H1 (cell line): Measurements from ENCODE around the gene CITED1. TPM values are rescaled to one million over a fixed set of nuclear protein-coding genes. Genes with fewer than 3 reads are reported as not detected.

Experiments
- CTCF ChIA-PET: fragments of 300-600 bp; sonication (Branson Sonifier 250); formaldehyde crosslinking; loops from one replicate; lab custom pipeline; 2021; ENCODE audit not compliant: partially characterized antibody; lab: Charles Lee
- POLR2A ChIA-PET: fragments of 300-600 bp; sonication (Branson Sonifier 250); formaldehyde crosslinking; loops from one replicate; lab custom pipeline; 2021; ENCODE audit warnings: inconsistent platforms; ENCODE audit not compliant: partially characterized antibody; lab: Charles Lee
- DNase-seq, 2 experiments: peaks; one replicate each; pipeline versions ENCODE4 v3.0.0 to v3.0.0-alpha.2; 2010 to 2022; ENCODE audit warnings: low spot score in 2 of 2, low read depth in 1 of 2, mixed read lengths in 1 of 2
- FAIRE-seq: peaks from 2 replicates; lab custom pipeline; 2011; peaks lifted over from hg19 to GRCh38; lab: Jason Lieb, UNC
- H2AFZ ChIP-seq: 2 replicates; pipeline ENCODE4 v1.8.1; 2012; ENCODE audit warnings: low read length, inconsistent platforms
- H2AK5ac ChIP-seq: 2 replicates; pipeline ENCODE4 v1.6.1; 2013; ENCODE audit warnings: low read depth, low read length
- H2BK120ac ChIP-seq: replicated peaks from 2 replicates; pipeline ENCODE3; 2013; ENCODE audit warnings: low read depth, low read length, inconsistent platforms
- H2BK12ac ChIP-seq: 2 replicates; pipeline ENCODE4 v1.6.1; 2013; ENCODE audit warnings: low read depth, low read length
- H2BK15ac ChIP-seq: 2 replicates; pipeline ENCODE4 v1.6.1; 2013; ENCODE audit warnings: low read length
- H2BK20ac ChIP-seq: 2 replicates; pipeline ENCODE4 v1.6.1; 2013; ENCODE audit warnings: low read length
- H2BK5ac ChIP-seq: 2 replicates; pipeline ENCODE4 v1.6.1; 2013; ENCODE audit warnings: low read depth, low read length
- H3K14ac ChIP-seq: 2 replicates; pipeline ENCODE4 v1.6.1; 2013; ENCODE audit warnings: inconsistent platforms; ENCODE audit not compliant: insufficient read length
- H3K18ac ChIP-seq: 2 replicates; pipeline ENCODE4 v1.6.1; 2013; ENCODE audit warnings: low read length; ENCODE audit errors: extremely low read depth
- H3K23ac ChIP-seq: 2 replicates; pipeline ENCODE4 v1.6.1; 2013; ENCODE audit warnings: inconsistent platforms; ENCODE audit not compliant: insufficient read length
- H3K23me2 ChIP-seq: 2 replicates; pipeline ENCODE4 v1.6.1; 2013; ENCODE audit warnings: low read depth, low read length
- H3K27ac ChIP-seq: 2 replicates; pipeline ENCODE4 v1.6.1; 2011; ENCODE audit warnings: low read depth, low read length, inconsistent platforms
- H3K27me3 ChIP-seq, 4 experiments: replicated peaks in 1 of 4; 1 replicate in 1 of 4; 2 replicates in 3 of 4; pipeline versions ENCODE4 v1.6.1 to v1.8.1; 2011 to 2013; ENCODE audit warnings: low read length in 3 of 4, mild to moderate bottlenecking in 3 of 4, inconsistent platforms in 2 of 4, mixed read lengths in 2 of 4, moderate library complexity in 1 of 4; ENCODE audit not compliant: control insufficient read depth in 3 of 4, insufficient read depth in 3 of 4; ENCODE audit errors: extremely low read depth in 1 of 4
- H3K36me3 ChIP-seq, 4 experiments: 2 replicates each; pipeline versions ENCODE4 v1.6.1 to v1.8.1; 2011 to 2013; ENCODE audit warnings: mild to moderate bottlenecking in 4 of 4, low read length in 3 of 4, moderate library complexity in 2 of 4, control low read depth in 1 of 4, inconsistent platforms in 1 of 4; ENCODE audit not compliant: insufficient read depth in 4 of 4, control insufficient read depth in 2 of 4
- H3K4ac ChIP-seq: replicated peaks from 2 replicates; pipeline ENCODE3; 2013; ENCODE audit warnings: low read length, low read depth, mixed read lengths, inconsistent platforms; ENCODE audit not compliant: insufficient read length
- H3K4me1 ChIP-seq, 4 experiments: replicated peaks in 1 of 4; 1 replicate in 1 of 4; 2 replicates in 3 of 4; pipeline versions ENCODE4 v1.6.1 to v1.8.1; 2011 to 2013; ENCODE audit warnings: low read length in 3 of 4, inconsistent platforms in 2 of 4, mixed read lengths in 1 of 4; ENCODE audit not compliant: insufficient read depth in 4 of 4, control insufficient read depth in 3 of 4
- H3K4me2 ChIP-seq, 2 experiments: 2 replicates each; pipeline versions ENCODE4 v1.6.1 to v1.8.1; 2011 to 2013; ENCODE audit warnings: low read depth in 2 of 2, low read length in 2 of 2, control low read depth in 1 of 2, inconsistent platforms in 1 of 2, mild to moderate bottlenecking in 1 of 2; ENCODE audit not compliant: insufficient read depth in 1 of 2
- H3K4me3 ChIP-seq, 4 experiments: fragments of 200-600, 300-600 bp in 1 of 4; sonication (generic), shearing (Covaris generic), sonication (Bioruptor Twin) in 1 of 4; 2 replicates each; pipeline versions ENCODE4 v1.5.1 to v1.8.1; 2011 to 2016; ENCODE audit warnings: low read length in 4 of 4, low read depth in 3 of 4, control low read depth in 2 of 4, inconsistent platforms in 2 of 4, mild to moderate bottlenecking in 2 of 4, mixed read lengths in 1 of 4, moderate library complexity in 1 of 4; ENCODE audit not compliant: insufficient read depth in 2 of 4; ENCODE audit errors: extremely low read depth in 1 of 4
- H3K56ac ChIP-seq: replicated peaks from 2 replicates; pipeline ENCODE3; 2013; ENCODE audit warnings: low read depth, mild to moderate bottlenecking, mixed read lengths, low read length, inconsistent platforms; ENCODE audit not compliant: insufficient read length
- H3K79me1 ChIP-seq: 2 replicates; pipeline ENCODE4 v1.6.1; 2013; ENCODE audit warnings: low read depth, low read length, control low read depth
- H3K79me2 ChIP-seq, 2 experiments: 2 replicates each; pipeline versions ENCODE4 v1.6.1 to v1.8.1; 2012 to 2013; ENCODE audit warnings: low read length in 2 of 2, mild to moderate bottlenecking in 2 of 2, inconsistent platforms in 1 of 2; ENCODE audit not compliant: insufficient read depth in 2 of 2, control insufficient read depth in 1 of 2
- H3K9ac ChIP-seq, 4 experiments: replicated peaks in 1 of 4; 1 replicate in 1 of 4; 2 replicates in 3 of 4; pipeline versions ENCODE4 v1.6.1 to v1.8.1; 2011 to 2013; ENCODE audit warnings: low read depth in 3 of 4, low read length in 3 of 4, control low read depth in 2 of 4, mild to moderate bottlenecking in 2 of 4, moderate library complexity in 2 of 4, inconsistent platforms in 1 of 4; ENCODE audit errors: extremely low read depth in 1 of 4
- H3K9me3 ChIP-seq, 2 experiments: 2 replicates each; pipeline versions ENCODE4 v1.6.1 to v1.8.1; 2012 to 2013; ENCODE audit warnings: mild to moderate bottlenecking in 2 of 2, moderate library complexity in 2 of 2, control low read depth in 1 of 2, inconsistent platforms in 1 of 2, low read depth in 1 of 2, low read length in 1 of 2, mixed read lengths in 1 of 2; ENCODE audit not compliant: insufficient read depth in 2 of 2
- H4K20me1 ChIP-seq, 2 experiments: replicated peaks in 1 of 2; 2 replicates each; pipeline versions ENCODE3 to v1.8.1; 2011 to 2013; ENCODE audit warnings: inconsistent platforms in 2 of 2, low read length in 2 of 2, mild to moderate bottlenecking in 1 of 2; ENCODE audit not compliant: insufficient read depth in 2 of 2, control insufficient read depth in 1 of 2
- H4K5ac ChIP-seq: 2 replicates; pipeline ENCODE4 v1.6.1; 2013; ENCODE audit warnings: low read length, low read depth, mixed read lengths, inconsistent platforms; ENCODE audit not compliant: insufficient read length
- H4K8ac ChIP-seq: 2 replicates; pipeline ENCODE4 v1.8.0; 2013; ENCODE audit warnings: mild to moderate bottlenecking, moderate library complexity, low read length, inconsistent platforms; ENCODE audit not compliant: insufficient read depth; ENCODE audit errors: extremely low read depth
- H4K91ac ChIP-seq: replicated peaks from 2 replicates; pipeline ENCODE3; 2013; ENCODE audit warnings: low read length, mixed read lengths, inconsistent platforms; ENCODE audit not compliant: insufficient read length
- E2F6 ChIP-seq: IDR thresholded peaks from 2 replicates; pipeline ENCODE4 v1.6.1; 2012; ENCODE audit warnings: inconsistent platforms
- SAP30 ChIP-seq: fragments of 300-600 bp; sonication (generic); IDR thresholded peaks from 2 replicates; pipeline ENCODE4 v1.7.1; 2012; ENCODE audit warnings: low read length, moderate library complexity, mild to moderate bottlenecking, inconsistent platforms; ENCODE audit not compliant: insufficient read depth, insufficient replicate concordance
- WGBS, 2 experiments: shearing (Covaris generic) in 1 of 2; methylation state at CpG; one replicate each; pipeline versions ENCODE4 v1.1.6 to v1.1.7; 2013 to 2015; ENCODE audit warnings: low lambda C conversion rate in 2 of 2, mixed read lengths in 2 of 2, inconsistent platforms in 1 of 2, low coverage in 1 of 2, missing lambda C conversion rate in 1 of 2; ENCODE audit not compliant: insufficient replicate concordance in 2 of 2, insufficient coverage in 1 of 2, insufficient read length in 1 of 2; ENCODE audit errors: extremely low coverage in 1 of 2, missing lambda C conversion rate in 1 of 2; 5-methylcytosine and 5-hydroxymethylcytosine counted together
- polyA plus RNA-seq, 7 experiments: library from polyadenylated mRNA; depleted of rRNA in 3 of 7; stranded (reverse) in 5 of 7; unstranded in 2 of 7; fragments of >200 nt in 5 of 7; fragments of 200-250 nt in 2 of 7; gene quantifications; 1 replicate in 5 of 7; 2 replicates in 1 of 7; 4 replicates in 1 of 7; pipeline versions ENCODE4 v1.2.1 to v1.2.3, GENCODE V29; 2011 to 2013; ENCODE audit warnings: missing spikeins in 2 of 7, mixed read lengths in 2 of 7
- total RNA-seq: library from RNA; stranded (reverse); fragmentation: NEBNext Ultra II Directional; extraction: Animal tissue kit (Norgen Biotek cat#: 25700); gene quantifications from 2 replicates; pipeline ENCODE4 v1.2.1, GENCODE V29; 2021
- TF ChIP-seq, protein P1 (sequence below): IDR thresholded peaks from 2 replicates; pipeline ENCODE4 v1.6.1; 2012; ENCODE audit warnings: inconsistent platforms

CITED1 gene
- total and polyA plus RNA-seq, 2 of the 8 experiments (the other 6 are each of a cell fraction or from before 2014, with no cell fraction given): 1.2 to 2.4 TPM

- no peak overlapping the region for H2BK12ac ChIP-seq
- H3K79me2 ChIP-seq: no peaks in the 10 kb centered on the region
- no peak overlapping the region for H3K14ac ChIP-seq
- peak overlapping the region in 1 of 4 experiments; percentile 50; a peak in 3 of 8 replicates for H3K4me3 ChIP-seq
- ChIA-PET CTCF (interaction anchor here (0.9 to 1.8 kb wide), 3 partner anchors 9 to 21 kb away, joined by 3 to 7 read pairs (median 3); no protein-coding TSS in a partner anchor), POLR2A (interaction anchor here (1.3 kb wide), 1 partner anchor 15 kb away, joined by 3 read pairs; no protein-coding TSS in a partner anchor)
- H3K56ac ChIP-seq: no peak overlapping the region
- peaks cover 3% of the 10 kb centered on the region; the same call in 1 of the 2 replicates for H3K23me2 ChIP-seq
- no peaks in the 10 kb centered on the region for H4K20me1 ChIP-seq
- TF ChIP-seq SAP30: no peak
- TF ChIP-seq E2F6: peak; percentile 99
- TF ChIP-seq, protein P1, sequence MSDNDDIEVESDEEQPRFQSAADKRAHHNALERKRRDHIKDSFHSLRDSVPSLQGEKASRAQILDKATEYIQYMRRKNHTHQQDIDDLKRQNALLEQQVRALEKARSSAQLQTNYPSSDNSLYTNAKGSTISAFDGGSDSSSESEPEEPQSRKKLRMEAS: peak; percentile 94
- H3K23ac ChIP-seq: no peak overlapping the region
- H3K4me2 ChIP-seq: peak overlapping the region; percentile 62 to 75
- H2BK120ac ChIP-seq: no peak overlapping the region
- H2BK5ac ChIP-seq: no peak overlapping the region
- no peak overlapping the region for H2BK20ac ChIP-seq
- no peaks in the 10 kb centered on the region for H3K27me3 ChIP-seq
- no peak overlapping the region for H2AK5ac ChIP-seq
- no peak overlapping the region for H4K5ac ChIP-seq
- H4K91ac ChIP-seq: no peak overlapping the region
- H4K8ac ChIP-seq: no peak overlapping the region
- H3K4ac ChIP-seq: no peak overlapping the region
- no peak overlapping the region; the same call in 1 of the 2 replicates for H2AFZ ChIP-seq
- 5% methylated on average over 5 of the region's 24 CpGs; no CpG with 5 or more reads in 1 of the 2 experiments for WGBS, 2 experiments
- no peak overlapping the region for H3K9ac ChIP-seq
- H3K4me1 ChIP-seq: peaks cover 0 to 3% (median 2%) of the 10 kb centered on the region in 4 experiments; a peak in 2 of 7 replicates
- H3K9me3 ChIP-seq: no peaks in the 10 kb centered on the region
- no peak overlapping the region for H2BK15ac ChIP-seq
- no peak overlapping the region; the same call in 1 of the 2 replicates for H3K27ac ChIP-seq
- H3K18ac ChIP-seq: peak overlapping the region; percentile 6; the same call in 1 of the 2 replicates
- DNase-seq (peak in 1 of 2 experiments; percentile 56), FAIRE-seq (no peak)
- H3K36me3 ChIP-seq: no peaks in the 10 kb centered on the region
- H3K79me1 ChIP-seq: no peaks in the 10 kb centered on the region
Measured at GRCh38 chrX:72255445-72255844, 50.3 kb downstream of the CITED1 start.
